WTC11 (cell line): ENCODE measurements around the gene ARMH1. TPM values are rescaled to one million over a fixed set of nuclear protein-coding genes. Genes with fewer than 3 reads are reported as not detected.

Source experiments
- ATAC-seq: fragments of 200-7000 bp; cut with Tn5 transposase; 2 replicates; pipeline ENCODE4 v1.10.0; 2021; ENCODE audit warnings: mild to moderate bottlenecking, moderate library complexity
- CTCF ChIA-PET: fragments of 300-600 bp; sonication (Branson Sonifier 250); formaldehyde crosslinking; loops from one replicate; lab custom pipeline; 2021; ENCODE audit warnings: antibody characterized with exemption; lab: Charles Lee
- POLR2A ChIA-PET: fragments of 350-600 bp; sonication (Branson Sonifier 250); formaldehyde crosslinking; loops from one replicate; lab custom pipeline; 2021; ENCODE audit warnings: antibody characterized with exemption; lab: Charles Lee
- DNase-seq: peaks from one replicate; pipeline ENCODE4 v3.0.0; 2021; ENCODE audit warnings: low spot score
- H3K27ac Mint-ChIP-seq: 2 replicates; pipeline ENCODE4 v1.8.0; 2021; ENCODE audit warnings: mixed read lengths
- H3K27me3 Mint-ChIP-seq: 2 replicates; pipeline ENCODE4 v1.8.0; 2021; ENCODE audit warnings: low read depth, mild to moderate bottlenecking, moderate library complexity, mixed read lengths
- H3K36me3 Mint-ChIP-seq: 2 replicates; pipeline ENCODE4 v1.8.0; 2021; ENCODE audit warnings: mixed read lengths
- H3K4me1 Mint-ChIP-seq: 2 replicates; pipeline ENCODE4 v1.8.0; 2022; ENCODE audit warnings: mixed read lengths
- H3K4me3 Mint-ChIP-seq: 2 replicates; pipeline ENCODE4 v1.8.0; 2021; ENCODE audit warnings: mild to moderate bottlenecking, moderate library complexity, mixed read lengths
- H3K9me3 Mint-ChIP-seq: 2 replicates; pipeline ENCODE4 v1.8.0; 2021; ENCODE audit warnings: mixed read lengths
- ATF3 ChIP-seq: sonication (generic); formaldehyde crosslinking; conservative IDR thresholded peaks from 2 replicates; pipeline ENCODE4 v1.8.1; 2022; ENCODE audit warnings: mild to moderate bottlenecking, missing genetic modification reagents
- CBFB ChIP-seq: sonication (generic); formaldehyde crosslinking; IDR thresholded peaks from 2 replicates; pipeline ENCODE4 v1.8.1; 2022; ENCODE audit warnings: mild to moderate bottlenecking, low read depth, missing genetic modification reagents
- CDX4 ChIP-seq: fragments of 250-450 bp; sonication (Bioruptor Pico); IDR thresholded peaks from 2 replicates; pipeline ENCODE4 v1.9.0; 2021; ENCODE audit warnings: moderate library complexity, mild to moderate bottlenecking, inconsistent platforms, borderline replicate concordance
- CTCF ChIP-seq: fragments of 200-600 bp; IDR thresholded peaks from 2 replicates; pipeline ENCODE4 v1.8.0; 2022; ENCODE audit warnings: antibody characterized with exemption
- ELF4 ChIP-seq: sonication (generic); formaldehyde crosslinking; IDR thresholded peaks from 2 replicates; pipeline ENCODE4 v1.8.1; 2022; ENCODE audit warnings: low read depth, mild to moderate bottlenecking, moderate library complexity, missing genetic modification reagents
- JAZF1 ChIP-seq: fragments of 250-450 bp; sonication (Bioruptor Pico); IDR thresholded peaks from 2 replicates; pipeline ENCODE4 v1.9.0; 2021; ENCODE audit warnings: moderate library complexity, mild to moderate bottlenecking, inconsistent platforms
- MLX ChIP-seq: sonication (generic); formaldehyde crosslinking; IDR thresholded peaks from 2 replicates; pipeline ENCODE4 v1.8.1; 2023; ENCODE audit warnings: mild to moderate bottlenecking, missing genetic modification reagents, moderate library complexity
- RELA ChIP-seq: sonication (generic); formaldehyde crosslinking; IDR thresholded peaks from 2 replicates; pipeline ENCODE4 v1.8.1; 2022; ENCODE audit warnings: missing genetic modification reagents, mild to moderate bottlenecking, borderline replicate concordance
- SOX15 ChIP-seq: fragments of 250-450 bp; sonication (Bioruptor Pico); IDR thresholded peaks from 2 replicates; pipeline ENCODE4 v1.9.0; 2021; ENCODE audit warnings: mild to moderate bottlenecking
- ZNF121 ChIP-seq: sonication (generic); formaldehyde crosslinking; IDR thresholded peaks from 2 replicates; pipeline ENCODE4 v1.8.0; 2023; ENCODE audit warnings: missing genetic modification reagents
- ZNF138 ChIP-seq: sonication (generic); formaldehyde crosslinking; conservative IDR thresholded peaks from 2 replicates; pipeline ENCODE4 v1.8.1; 2022; ENCODE audit warnings: mild to moderate bottlenecking, moderate library complexity, missing genetic modification reagents
- ZNF263 ChIP-seq: sonication (generic); formaldehyde crosslinking; IDR thresholded peaks from 2 replicates; pipeline ENCODE4 v1.8.1; 2022; ENCODE audit warnings: low read depth, mild to moderate bottlenecking, moderate library complexity, missing genetic modification reagents
- ZNF317 ChIP-seq: sonication (generic); formaldehyde crosslinking; IDR thresholded peaks from 2 replicates; pipeline ENCODE4 v1.8.1; 2023; ENCODE audit warnings: low read depth, mild to moderate bottlenecking, moderate library complexity, missing genetic modification reagents, borderline replicate concordance
- total RNA-seq: library from RNA; stranded (reverse); gene quantifications from 3 replicates; pipeline ENCODE4 v1.2.3, GENCODE V29; 2021

ARMH1 gene
- total RNA-seq, 1 experiment from 2014 or later = 0.74 TPM

- ATAC-seq (no peak), DNase-seq (no peak)
- ChIA-PET POLR2A (no interaction called here), CTCF (interaction anchor here (1.3 to 5.0 kb wide), 4 partner anchors 12 to 641 kb away, joined by 3 to 42 read pairs (median 5); no protein-coding TSS in a partner anchor)
- no peak for TF ChIP-seq ZNF263 (CRISPR knock-in tag)
- TF ChIP-seq SOX15 (CRISPR knock-in tag) = no peak
- H3K4me1 Mint-ChIP-seq = peaks cover 26% of the 10 kb centered on the region
- H3K9me3 Mint-ChIP-seq = no peaks in the 10 kb centered on the region
- H3K27ac Mint-ChIP-seq = no peak overlapping the region
- no peak overlapping the region for H3K4me3 Mint-ChIP-seq
- H3K36me3 Mint-ChIP-seq = 0 out of 2 replicates have a peak, but pooled peaks cover 5% of the 10 kb centered on the region
- H3K27me3 Mint-ChIP-seq = no peaks in the 10 kb centered on the region
Observed at GRCh38 chr1:44676484-44677200, 2.1 kb downstream of the ARMH1 start.

- ChIA-PET CTCF (interaction anchor here (0.8 to 5.0 kb wide), 3 partner anchors 26 to 464 kb away, joined by 3 to 42 read pairs (median 6); partner anchors contain the start of gene DMAP1), POLR2A (no interaction called here)
- Mint-ChIP-seq H3K4me3 (no peak overlapping the region), H3K9me3 (no peaks in the 10 kb centered on the region), H3K4me1 (peaks cover 27% of the 10 kb centered on the region), H3K27me3 (no peaks in the 10 kb centered on the region), H3K36me3 (0 out of 2 replicates have a peak, but pooled peaks cover 5% of the 10 kb centered on the region), H3K27ac (no peak overlapping the region)
- ATAC-seq = no peak
- TF ChIP-seq CBFB (CRISPR knock-in tag) (no peak), CTCF (peak; percentile 53)
- no peak for DNase-seq
Observed at GRCh38 chr1:44677201-44677766, 2.8 kb downstream of the ARMH1 start.

- no peaks in the 10 kb centered on the region for H3K27me3 Mint-ChIP-seq
- H3K27ac Mint-ChIP-seq = no peak overlapping the region
- no peaks in the 10 kb centered on the region for H3K9me3 Mint-ChIP-seq
- ATAC-seq = no peak
- DNase-seq = no peak
- H3K4me3 Mint-ChIP-seq = no peak overlapping the region
- H3K36me3 Mint-ChIP-seq = 0 out of 2 replicates have a peak, but pooled peaks cover 5% of the 10 kb centered on the region
- POLR2A ChIA-PET = no interaction called here
- peaks cover 25% of the 10 kb centered on the region for H3K4me1 Mint-ChIP-seq
- CTCF ChIA-PET = interaction anchor here (5.0 kb wide), 1 partner anchor 26 kb away, joined by 42 read pairs; no protein-coding TSS in a partner anchor
- TF ChIP-seq ZNF138 (CRISPR knock-in tag) = no peak
Observed at GRCh38 chr1:44678120-44678519, 3.6 kb downstream of the ARMH1 start.

- H3K9me3 Mint-ChIP-seq = no peaks in the 10 kb centered on the region
- TF ChIP-seq MLX (CRISPR knock-in tag) = no peak
- no peak for TF ChIP-seq ELF4 (CRISPR knock-in tag)
- no peak for TF ChIP-seq ATF3 (CRISPR knock-in tag)
- TF ChIP-seq ZNF317 (CRISPR knock-in tag) = no peak
- TF ChIP-seq RELA (CRISPR knock-in tag) = no peak
- TF ChIP-seq CDX4 (CRISPR knock-in tag) = no peak
- no peak for TF ChIP-seq ZNF121 (CRISPR knock-in tag)
- TF ChIP-seq JAZF1 (CRISPR knock-in tag) = no peak
- DNase-seq (no peak), ATAC-seq (no peak)
- no peak overlapping the region for H3K4me3 Mint-ChIP-seq
- H3K27me3 Mint-ChIP-seq = no peaks in the 10 kb centered on the region
- CTCF ChIA-PET = no interaction called here
- 0 out of 2 replicates have a peak, but pooled peaks cover 5% of the 10 kb centered on the region for H3K36me3 Mint-ChIP-seq
- H3K4me1 Mint-ChIP-seq = peaks cover 23% of the 10 kb centered on the region
- no peak overlapping the region for H3K27ac Mint-ChIP-seq
- POLR2A ChIA-PET = no interaction called here
Observed at GRCh38 chr1:44678626-44679025, 4.1 kb downstream of the ARMH1 start.
